Esophagus mucosa (tissue), 1 donor: ENCODE results near the gene ASB5. TPM values are rescaled to one million over a fixed set of nuclear protein-coding genes. Genes with fewer than 3 reads are reported as not detected.

ENCODE experiments used
- ATAC-seq: fragments of 200-7000 bp; cut with Tn5 transposase; one replicate; pipeline ENCODE4 v1.9.1; 2020
- total RNA-seq: library from RNA; stranded (reverse); gene quantifications from one replicate; pipeline ENCODE4 v1.2.4, GENCODE V29; 2023
- donor health status: DM: yes; HTN: yes; CAD: no.

Gene ASB5
- total RNA-seq, 1 donor from 2014 or later: 0.16 TPM

GRCh38 chr4:176277162-176277904 lies 8.3 kb upstream of the ASB5 start:
- peak; percentile 52 for ATAC-seq

- peak; percentile 38 for ATAC-seq
Measured at GRCh38 chr4:176276710-176277109, 7.7 kb upstream of the ASB5 start.

DNA sequence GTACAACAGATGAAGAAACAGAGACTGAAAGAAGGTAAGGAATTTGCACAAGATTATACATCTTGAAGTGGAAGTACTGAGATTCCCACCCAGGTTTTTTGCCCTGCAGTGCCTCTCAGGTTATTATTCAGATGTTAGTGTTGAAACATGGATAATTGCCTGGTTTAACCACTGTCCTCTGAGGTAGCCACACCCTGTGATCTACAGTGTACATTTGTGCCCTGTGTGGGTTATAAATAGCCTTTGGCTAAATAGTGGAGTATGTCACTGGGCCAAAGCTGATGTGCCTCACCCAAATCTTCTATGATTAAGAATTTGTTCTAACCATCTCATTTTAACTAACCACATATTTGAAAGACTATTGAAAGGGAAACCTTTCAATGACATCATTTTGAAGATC lies 5.4 kb upstream of the ASB5 start:
- ATAC-seq: peak; percentile 57

DNA sequence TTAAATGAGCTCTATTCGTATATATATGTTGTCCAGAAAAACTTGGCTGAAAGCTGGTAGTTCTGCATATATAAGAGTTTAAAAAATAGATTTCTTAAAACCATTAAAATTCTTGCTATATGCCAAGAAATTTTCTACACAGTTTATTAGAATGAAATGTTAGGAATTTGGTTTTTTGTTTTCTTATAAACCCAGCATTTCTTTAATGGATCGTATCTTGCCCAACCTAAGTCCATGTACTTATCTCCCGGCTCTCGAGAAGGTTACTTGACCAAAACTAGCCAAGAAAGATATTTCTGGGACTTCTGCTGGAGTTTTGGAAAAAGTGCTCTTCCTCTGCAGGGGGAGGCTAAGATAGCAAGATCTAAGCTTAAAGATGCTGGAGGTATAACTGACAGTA lies 4.7 kb upstream of the ASB5 start:
- ATAC-seq: no peak

- ATAC-seq: no peak
Measured at GRCh38 chr4:176272799-176273198, 3.8 kb upstream of the ASB5 start.

DNA sequence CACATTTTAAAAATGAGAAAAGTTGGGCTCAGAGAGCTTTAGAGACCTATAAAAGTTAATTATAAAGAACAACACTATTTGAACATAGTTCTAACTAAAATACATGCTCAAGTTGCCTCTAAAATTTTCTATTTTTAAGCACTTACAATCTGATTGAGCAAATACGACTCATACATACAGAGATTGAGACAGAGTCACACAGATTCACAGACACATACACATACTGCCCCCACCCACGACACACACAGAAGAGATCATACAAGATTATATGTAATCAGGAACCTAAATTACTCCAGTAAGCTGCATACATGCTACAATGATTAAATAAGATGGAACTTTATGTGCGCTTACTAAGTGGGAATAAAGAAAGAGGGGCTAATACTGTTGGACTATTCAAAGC lies 2.7 kb upstream of the ASB5 start:
- ATAC-seq: no peak

DNA sequence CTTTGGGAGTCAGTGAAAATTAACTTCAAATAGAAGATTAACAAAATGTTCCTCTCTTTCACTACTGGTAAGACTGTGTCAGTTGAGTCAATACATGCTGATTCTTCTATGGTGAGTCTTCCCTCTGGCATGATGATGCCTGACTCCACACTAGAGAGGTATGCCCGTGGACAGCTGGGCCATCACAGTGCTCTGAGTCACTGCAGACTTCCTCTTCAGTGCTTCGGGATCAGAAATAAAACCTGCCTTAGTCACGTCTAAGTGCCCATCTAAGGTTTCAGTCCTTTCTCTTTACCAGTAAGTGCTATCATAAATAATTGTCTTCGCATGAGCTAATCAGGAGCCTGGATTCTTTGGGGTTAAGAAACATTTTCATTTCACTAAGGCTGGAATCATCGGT lies 1.6 kb upstream of the ASB5 start:
- ATAC-seq: peak; percentile 98

- ATAC-seq: no peak
Measured at GRCh38 chr4:176266026-176266425, 3.0 kb downstream of the ASB5 start.

DNA sequence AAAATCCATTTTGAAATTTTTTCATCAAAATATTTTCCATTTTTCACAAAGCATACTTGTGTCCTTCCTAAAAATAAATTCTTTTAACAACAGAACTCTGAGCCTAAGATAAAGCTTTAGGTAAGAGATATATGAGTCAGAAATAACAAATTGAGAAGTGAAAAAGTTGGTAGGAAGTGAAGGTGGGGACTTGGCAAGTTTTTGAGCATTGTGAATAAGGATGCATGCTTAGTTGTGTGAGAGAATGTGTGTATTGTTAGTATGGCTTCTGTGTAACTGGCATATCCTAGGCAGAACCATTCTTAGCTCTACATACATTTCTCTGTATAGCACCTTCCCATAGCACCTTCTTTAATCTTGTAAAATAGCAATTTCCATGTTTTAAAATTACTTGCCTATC lies 6.8 kb downstream of the ASB5 start:
- ATAC-seq: no peak

DNA sequence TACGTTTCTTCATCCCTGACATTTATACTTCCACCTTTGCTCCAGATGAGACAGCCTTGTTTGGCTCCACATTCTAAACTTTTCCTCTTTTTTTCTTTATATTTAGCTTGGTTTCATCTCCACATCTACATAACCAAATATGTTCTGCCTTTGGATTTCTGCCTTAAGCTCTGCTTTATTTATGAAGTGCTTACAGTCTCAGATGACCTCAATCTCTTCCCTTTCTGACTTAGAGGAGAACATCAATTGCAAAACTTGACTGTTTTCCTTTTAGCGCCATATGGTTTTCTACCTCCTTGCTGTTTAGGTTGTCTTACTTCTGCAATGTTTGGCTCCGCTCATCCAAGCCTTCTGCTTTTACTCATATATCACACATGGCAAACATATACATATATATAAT lies 7.5 kb downstream of the ASB5 start:
- no peak for ATAC-seq

DNA sequence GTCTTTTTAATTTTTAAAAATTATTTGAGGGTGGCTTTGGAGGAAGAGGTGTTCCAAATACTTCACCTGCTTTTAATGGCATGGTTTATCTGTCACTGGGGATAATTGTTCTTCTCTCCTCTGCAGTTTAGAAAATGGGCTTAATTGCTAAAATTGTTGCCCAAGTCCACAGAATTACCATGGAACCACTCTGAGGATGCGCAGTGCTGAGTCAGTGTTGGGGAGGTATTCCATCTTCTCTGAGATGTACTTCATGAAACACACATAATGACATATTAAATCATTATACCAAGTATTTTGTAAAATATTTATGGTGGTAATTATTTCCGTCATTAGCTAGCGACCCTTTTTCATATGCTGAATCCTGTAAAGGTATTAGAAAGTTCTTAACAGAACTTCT lies 8.0 kb downstream of the ASB5 start:
- no peak for ATAC-seq

GRCh38 chr4:176259330-176260090 lies 9.5 kb downstream of the ASB5 start:
- ATAC-seq: no peak

- no peak for ATAC-seq
Measured at GRCh38 chr4:176258135-176258534, 10.9 kb downstream of the ASB5 start.

- ATAC-seq: no peak
Measured at GRCh38 chr4:176256921-176257320, 12.1 kb downstream of the ASB5 start.

DNA sequence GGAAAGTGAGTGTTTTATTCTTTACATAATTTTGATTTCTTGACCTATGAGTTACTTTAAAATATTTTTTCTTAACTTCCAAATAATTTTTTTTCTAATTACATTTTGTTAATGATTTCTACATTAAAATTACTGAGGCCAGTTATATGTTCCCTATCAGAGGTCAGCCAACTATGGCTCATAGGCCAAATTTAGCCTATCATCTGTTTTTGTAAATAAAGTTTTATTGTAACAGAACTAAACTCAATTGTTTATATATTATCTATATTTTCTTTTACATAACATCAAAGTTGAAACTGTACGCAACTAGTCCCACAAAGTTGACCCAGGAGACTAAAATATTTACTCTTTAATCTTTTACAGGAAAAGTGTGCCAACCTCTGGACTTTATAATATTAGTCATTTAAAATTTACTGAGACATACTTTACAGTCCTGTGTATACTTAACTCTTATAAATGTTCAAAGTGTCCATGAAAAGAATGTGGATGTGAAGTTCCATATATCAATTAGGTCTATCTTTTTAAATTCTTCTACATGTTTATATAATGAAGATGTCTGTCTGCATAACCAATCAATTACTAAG lies 26.2 kb downstream of the ASB5 start:
- ATAC-seq: no peak

- no peak for ATAC-seq
Measured at GRCh38 chr4:176241703-176242102, 27.3 kb downstream of the ASB5 start.

DNA sequence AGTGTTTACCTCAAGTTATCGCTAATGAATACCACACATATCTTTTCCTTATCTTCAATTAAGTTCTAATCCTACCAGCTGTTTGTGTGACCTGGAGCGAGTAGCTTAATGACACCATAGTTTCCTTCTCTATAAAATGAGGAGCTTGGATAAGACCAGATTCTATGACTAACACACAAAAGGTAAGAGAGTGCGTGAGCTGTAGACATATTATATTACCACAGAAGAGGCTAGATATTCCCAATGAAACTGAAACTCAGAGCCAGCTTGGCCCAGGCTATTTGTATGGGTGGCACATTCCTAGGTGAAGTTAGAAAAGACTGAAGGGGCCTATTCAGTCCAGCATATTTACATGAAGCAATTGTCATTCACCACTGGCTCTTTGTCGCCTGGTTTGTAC lies 30.2 kb downstream of the ASB5 start:
- no peak for ATAC-seq

GRCh38 chr4:176238157-176238610 lies 30.8 kb downstream of the ASB5 start:
- no peak for ATAC-seq

GRCh38 chr4:176236946-176237345 lies 32.1 kb downstream of the ASB5 start:
- ATAC-seq: no peak

GRCh38 chr4:176230836-176231235 lies 38.2 kb downstream of the ASB5 start:
- ATAC-seq: no peak

GRCh38 chr4:176229645-176230044 lies 39.4 kb downstream of the ASB5 start:
- no peak for ATAC-seq

DNA sequence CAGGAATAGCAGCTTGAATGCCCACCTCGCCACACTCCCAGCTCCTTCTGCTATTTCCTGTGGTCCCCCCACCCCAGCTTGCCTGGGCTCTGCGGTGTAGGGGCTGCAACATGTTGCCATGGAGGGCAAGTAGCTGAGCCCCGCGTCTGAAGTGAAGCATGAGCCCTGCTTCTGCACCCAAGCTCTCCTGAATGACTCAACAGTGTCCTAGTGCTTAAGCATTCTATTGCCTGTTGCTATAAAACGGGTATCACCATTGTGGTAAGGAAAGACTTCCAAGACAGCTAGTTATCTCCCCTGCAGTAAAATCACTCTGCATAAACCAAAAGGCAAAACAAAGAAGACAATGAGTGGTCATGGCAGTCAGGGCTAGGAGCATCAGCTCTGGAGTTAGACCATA lies 42.3 kb downstream of the ASB5 start:
- ATAC-seq: no peak

DNA sequence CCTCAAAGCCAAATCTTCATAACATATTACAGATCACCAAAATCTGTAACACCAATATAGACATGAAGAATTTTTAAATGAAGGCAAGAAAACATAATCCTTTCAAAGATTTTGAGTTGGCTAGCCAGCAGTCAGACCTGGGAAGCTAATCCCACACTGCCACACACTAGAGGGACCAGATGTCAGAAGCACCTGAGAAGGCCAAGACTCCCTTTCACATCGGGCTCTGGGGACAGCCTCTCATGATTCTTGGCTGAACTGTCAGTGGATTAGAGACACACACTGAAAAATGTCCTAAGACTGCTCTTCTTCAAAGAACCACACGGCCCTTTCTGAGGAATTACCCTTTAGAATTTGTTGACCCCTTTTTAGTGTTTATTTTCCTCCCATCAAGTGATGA lies 45.5 kb downstream of the ASB5 start:
- ATAC-seq: no peak

GRCh38 chr4:176222149-176222548 lies 46.9 kb downstream of the ASB5 start:
- ATAC-seq: no peak
